GM12892 (cell line): Measurements from ENCODE around the gene NEDD4L.

Experiments used
- POLR2A ChIP-seq: IDR thresholded peaks from 2 replicates; pipeline ENCODE4 v1.6.1; 2011; ENCODE audit warnings: low read depth, low read length, control low read depth
- POLR2AphosphoS5 ChIP-seq: IDR thresholded peaks from 2 replicates; pipeline ENCODE4 v1.6.1; 2011; ENCODE audit warnings: low read depth, low read length, control low read depth
- TAF1 ChIP-seq: IDR thresholded peaks from 2 replicates; pipeline ENCODE4 v1.6.1; 2011; ENCODE audit warnings: low read depth, mild to moderate bottlenecking, control low read depth, low read length, borderline replicate concordance

DNA sequence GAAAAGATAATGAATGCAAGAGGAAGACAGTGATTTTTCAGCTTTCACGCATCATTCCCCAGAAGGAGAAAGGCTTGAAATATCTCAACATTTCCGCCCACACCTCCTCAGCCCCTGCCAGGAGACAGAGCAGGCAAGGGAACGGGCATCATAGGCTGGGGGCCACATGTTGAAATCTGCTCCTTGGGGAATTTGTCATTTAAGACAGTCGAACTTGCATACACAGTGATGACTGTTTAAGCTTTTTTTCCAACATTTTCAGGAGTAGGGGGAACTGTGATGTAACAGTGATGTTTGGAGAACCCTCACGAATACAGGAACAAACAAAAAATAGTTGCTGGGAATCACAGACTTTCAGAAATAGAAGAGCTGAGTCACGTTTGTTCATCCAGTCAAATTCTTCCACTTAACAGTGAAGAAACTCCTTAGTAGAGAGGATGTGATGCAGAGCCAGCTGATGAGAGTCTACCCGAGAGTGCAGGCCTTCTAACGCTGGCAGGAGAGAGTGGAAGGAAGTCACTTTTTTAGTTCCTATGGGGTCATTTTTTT lies 318.1 kb downstream of the NEDD4L start:
- TF ChIP-seq TAF1 = no peak
- TF ChIP-seq POLR2A = no peak
- no peak for TF ChIP-seq POLR2AphosphoS5
